ENCODE measurements around the gene KMT2A.
A peak's percentile ranks its signal among the peaks of the same experiment; 100 is the strongest.

The KMT2A gene

DNA sequence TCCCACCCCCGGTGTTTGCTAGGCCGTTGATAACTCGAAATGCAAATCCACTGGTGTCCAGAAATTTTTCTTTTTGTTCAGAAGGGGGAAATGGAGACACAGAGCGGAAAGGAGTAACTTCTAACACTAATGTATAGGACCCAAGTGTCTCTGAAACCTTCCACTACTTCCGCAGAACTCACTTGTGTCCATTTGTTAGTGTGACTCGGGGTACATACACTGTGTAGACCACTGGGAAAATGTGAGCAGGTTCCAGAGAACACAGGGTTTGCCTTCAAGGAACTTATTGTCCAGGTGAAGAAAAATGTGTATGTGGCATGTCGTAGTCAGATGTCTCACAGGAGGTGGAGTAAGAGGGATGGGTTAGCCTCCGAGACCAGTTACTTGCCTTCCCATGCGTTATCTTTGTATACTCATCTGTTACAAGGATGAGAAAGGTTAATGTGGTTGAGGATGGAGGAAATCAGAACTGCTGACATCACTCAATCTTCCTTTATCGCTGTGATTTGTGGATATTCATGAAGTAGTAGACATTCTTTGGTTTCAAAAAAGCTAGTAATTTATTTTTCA, 136.8 kb downstream of the KMT2A start:
- Histone ChIP-seq H3K27me3 (replicated peaks; ENCODE audit: insufficient read depth, low read length) (no peaks in the 10 kb centered on the region), H3K79me2 (ENCODE audit: low read length) (peaks cover 58% of the 10 kb centered on the region), H3K36me3 (replicated peaks; ENCODE audit: insufficient read depth, low read length) (no peaks in the 10 kb centered on the region), H3K9me3 (replicated peaks; ENCODE audit: insufficient read depth, low read length) (no peaks in the 10 kb centered on the region), H2AFZ (ENCODE audit: low read length) (peak overlapping the region; percentile 92), H3K4me2 (ENCODE audit: low read depth, low read length) (peak overlapping the region; percentile 91), H3K27ac (ENCODE audit: low read length) (peak overlapping the region; percentile 78; the same call in 1 of the 2 replicates), H3K9ac (ENCODE audit: low read length) (peak overlapping the region; percentile 99), H4K20me1 (ENCODE audit: insufficient read depth, low read length) (peaks cover 34% of the 10 kb centered on the region), H3K4me3 (ENCODE audit: low read length) (peak overlapping the region; percentile 100), H3K9me2 (replicated peaks; ENCODE audit: insufficient read depth, low read length) (no peaks in the 10 kb centered on the region), H3F3A (ENCODE audit: insufficient read depth, low read length) (peaks cover 8% of the 10 kb centered on the region; the same call in 1 of the 2 replicates), H3K4me1 (ENCODE audit: low read length) (peaks cover 10% of the 10 kb centered on the region; the same call in 1 of the 2 replicates)
- no peak for TF ChIP-seq EZH2 (optimal IDR thresholded peaks at IDR 0.05; ENCODE audit: low read depth, low read length)
- no peak for TF ChIP-seq CTCF (IDR thresholded peaks at IDR 0.05; ENCODE audit: low read length)
- no peak for TF ChIP-seq EZH2phosphoT487 (IDR thresholded peaks at IDR 0.05; ENCODE audit: low read length)
- DNase-seq = peak; percentile 28

DNA sequence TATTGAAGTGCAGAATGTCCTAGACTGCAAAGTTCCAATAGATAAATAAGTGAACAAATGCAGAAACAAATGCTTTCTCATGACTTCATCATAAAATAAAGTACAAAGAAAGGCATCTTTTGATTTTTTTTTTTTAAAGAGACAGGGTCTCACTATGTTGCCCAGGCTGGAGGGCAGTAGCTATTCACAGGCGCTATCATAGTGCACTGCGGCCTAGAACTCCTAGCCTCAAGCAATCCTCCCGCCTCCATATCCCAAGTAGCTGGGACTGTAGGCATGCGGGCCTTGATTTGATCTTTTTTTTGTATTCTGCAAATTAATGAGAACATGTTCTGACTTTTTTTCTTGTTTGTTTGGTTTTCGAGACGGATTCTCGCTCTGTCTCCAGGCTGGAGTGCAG, 138.3 kb downstream of the KMT2A start:
- no peak overlapping the region for H3K4me3 ChIP-seq (ENCODE audit: low read length)
- peaks cover 37% of the 10 kb centered on the region for H4K20me1 ChIP-seq (ENCODE audit: insufficient read depth, low read length)

More for the DNA sequence above, 138.3 kb downstream of the KMT2A start:
- Histone ChIP-seq H3K9ac (ENCODE audit: low read length) (no peak overlapping the region), H3K9me2 (replicated peaks; ENCODE audit: insufficient read depth, low read length) (no peaks in the 10 kb centered on the region), H3K4me2 (ENCODE audit: low read depth, low read length) (no peak overlapping the region), H3K9me3 (replicated peaks; ENCODE audit: insufficient read depth, low read length) (no peaks in the 10 kb centered on the region), H3F3A (ENCODE audit: insufficient read depth, low read length) (peaks cover 8% of the 10 kb centered on the region; the same call in 1 of the 2 replicates), H3K4me1 (ENCODE audit: low read length) (peaks cover 10% of the 10 kb centered on the region; the same call in 1 of the 2 replicates), H3K27me3 (replicated peaks; ENCODE audit: insufficient read depth, low read length) (no peaks in the 10 kb centered on the region), H3K36me3 (replicated peaks; ENCODE audit: insufficient read depth, low read length) (no peaks in the 10 kb centered on the region; the same call in 1 of the 2 replicates), H3K27ac (ENCODE audit: low read length) (no peak overlapping the region), H3K79me2 (ENCODE audit: low read length) (peaks cover 72% of the 10 kb centered on the region), H2AFZ (ENCODE audit: low read length) (no peak overlapping the region)
- no peak for TF ChIP-seq EZH2phosphoT487 (IDR thresholded peaks at IDR 0.05; ENCODE audit: low read length)
- no peak for TF ChIP-seq EZH2 (optimal IDR thresholded peaks at IDR 0.05; ENCODE audit: low read depth, low read length)
- no peak for TF ChIP-seq CTCF (IDR thresholded peaks at IDR 0.05; ENCODE audit: low read length)
- no peak for DNase-seq
